Activated CD8-positive, alpha-beta memory T cell treated with anti-CD3 and anti-CD28 coated beads, Interleukin-2, amount 10 ng/mL, durations not matched to agents 7 days and 5 days (primary cell): ENCODE results near the gene OSBPL5. TPM values are rescaled to one million over a fixed set of nuclear protein-coding genes. Genes with fewer than 3 reads are reported as not detected.

Source experiments
- ATAC-seq: fragments of 150-1000 bp; cut with Tn5 transposase; one replicate; pipeline ENCODE4 v1.10.0; 2021; ENCODE audit warnings: moderate library complexity
- CTCF ChIA-PET: fragments of 350-600 bp; sonication (Branson Sonifier 250); formaldehyde crosslinking; loops from one replicate; lab custom pipeline; 2021; ENCODE audit warnings: antibody characterized with exemption; lab: Charles Lee
- DNase-seq: peaks from one replicate; pipeline ENCODE4 v3.0.0-alpha.2; 2020
- H3K27ac Mint-ChIP-seq: one replicate; pipeline ENCODE4 v1.8.0; 2021; ENCODE audit warnings: mild to moderate bottlenecking, mixed read lengths
- H3K27me3 Mint-ChIP-seq: one replicate; pipeline ENCODE4 v1.8.0; 2021; ENCODE audit warnings: mixed read lengths
- H3K36me3 Mint-ChIP-seq: one replicate; pipeline ENCODE4 v1.8.0; 2021; ENCODE audit warnings: mild to moderate bottlenecking, mixed read lengths
- H3K4me1 Mint-ChIP-seq: one replicate; pipeline ENCODE4 v1.8.0; 2021; ENCODE audit warnings: mixed read lengths
- H3K4me3 Mint-ChIP-seq: one replicate; pipeline ENCODE4 v1.8.0; 2021; ENCODE audit warnings: mild to moderate bottlenecking, moderate library complexity, mixed read lengths
- H3K9me3 Mint-ChIP-seq: one replicate; pipeline ENCODE4 v1.8.0; 2022; ENCODE audit warnings: low read depth, mixed read lengths
- total RNA-seq, 2 experiments: library from RNA; stranded (reverse); gene quantifications; one replicate each; pipeline ENCODE4 v1.2.3, GENCODE V29; 2021

Gene OSBPL5
- total RNA-seq, 2 experiments from 2014 or later: 2.5 to 2.6 TPM

- ATAC-seq (no peak), DNase-seq (no peak)
- Mint-ChIP-seq H3K27me3 (no peaks in the 10 kb centered on the region), H3K4me3 (no peak overlapping the region), H3K9me3 (no peaks in the 10 kb centered on the region), H3K36me3 (no peaks in the 10 kb centered on the region), H3K4me1 (peaks cover 19% of the 10 kb centered on the region), H3K27ac (no peak overlapping the region)
- CTCF ChIA-PET: interaction anchor here (1.4 kb wide), 1 partner anchor 14 kb away, joined by 3 read pairs; no protein-coding TSS in a partner anchor
Measured at GRCh38 chr11:3139086-3139440, 26.0 kb downstream of the OSBPL5 start.

- ATAC-seq (no peak), DNase-seq (no peak)
- Mint-ChIP-seq H3K4me1 (peaks cover 19% of the 10 kb centered on the region), H3K27ac (no peak overlapping the region), H3K4me3 (no peak overlapping the region), H3K27me3 (no peaks in the 10 kb centered on the region), H3K9me3 (no peaks in the 10 kb centered on the region), H3K36me3 (no peaks in the 10 kb centered on the region)
- CTCF ChIA-PET: interaction anchor here (1.4 kb wide), 1 partner anchor 13 kb away, joined by 3 read pairs; no protein-coding TSS in a partner anchor
Measured at GRCh38 chr11:3138178-3139085, 26.7 kb downstream of the OSBPL5 start.

DNA sequence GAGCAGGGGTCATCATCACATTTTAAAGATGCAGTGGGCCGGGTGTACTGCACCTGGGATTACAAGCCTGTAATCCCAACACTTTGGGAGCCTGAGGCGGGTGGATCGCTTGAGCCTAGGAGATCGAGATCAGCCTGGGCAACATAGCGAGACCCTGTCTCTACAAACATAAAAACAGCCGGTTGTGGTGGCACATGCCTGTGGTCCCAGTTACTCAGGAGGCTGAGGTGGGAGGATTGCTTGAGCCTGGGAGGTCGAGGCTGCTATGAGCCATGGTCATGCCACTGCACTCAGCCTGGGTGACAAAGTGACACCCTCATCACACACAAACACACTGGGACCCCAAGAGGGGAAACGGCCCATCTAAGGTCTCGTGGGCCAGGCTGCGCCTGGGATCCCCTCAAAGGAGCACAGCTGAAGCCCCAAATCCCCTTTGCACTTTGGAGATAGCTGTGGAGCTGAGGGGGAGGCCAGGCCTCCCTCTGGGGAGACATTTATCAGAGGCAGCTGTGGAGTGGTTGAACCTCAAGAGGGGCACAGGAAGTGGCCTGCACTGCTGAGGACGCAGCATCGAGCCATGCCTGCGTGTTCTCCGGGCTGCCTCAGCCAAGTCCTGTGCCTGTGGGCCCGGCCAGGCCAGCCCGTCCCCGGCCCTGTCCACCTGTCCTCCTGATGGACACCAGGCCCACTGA, 27.5 kb downstream of the OSBPL5 start:
- H3K4me3 Mint-ChIP-seq: no peak overlapping the region
- peaks cover 19% of the 10 kb centered on the region for H3K4me1 Mint-ChIP-seq
- no peaks in the 10 kb centered on the region for H3K27me3 Mint-ChIP-seq
- ATAC-seq: no peak
- DNase-seq: no peak
- CTCF ChIA-PET: no interaction called here
- no peak overlapping the region for H3K27ac Mint-ChIP-seq
- no peaks in the 10 kb centered on the region for H3K36me3 Mint-ChIP-seq
- H3K9me3 Mint-ChIP-seq: no peaks in the 10 kb centered on the region

- Mint-ChIP-seq H3K4me3 (no peak overlapping the region), H3K9me3 (no peaks in the 10 kb centered on the region), H3K4me1 (peaks cover 19% of the 10 kb centered on the region), H3K36me3 (no peaks in the 10 kb centered on the region), H3K27ac (no peak overlapping the region), H3K27me3 (no peaks in the 10 kb centered on the region)
- CTCF ChIA-PET: no interaction called here
- DNase-seq: no peak
- ATAC-seq: no peak
Measured at GRCh38 chr11:3136546-3137455, 28.3 kb downstream of the OSBPL5 start.

DNA sequence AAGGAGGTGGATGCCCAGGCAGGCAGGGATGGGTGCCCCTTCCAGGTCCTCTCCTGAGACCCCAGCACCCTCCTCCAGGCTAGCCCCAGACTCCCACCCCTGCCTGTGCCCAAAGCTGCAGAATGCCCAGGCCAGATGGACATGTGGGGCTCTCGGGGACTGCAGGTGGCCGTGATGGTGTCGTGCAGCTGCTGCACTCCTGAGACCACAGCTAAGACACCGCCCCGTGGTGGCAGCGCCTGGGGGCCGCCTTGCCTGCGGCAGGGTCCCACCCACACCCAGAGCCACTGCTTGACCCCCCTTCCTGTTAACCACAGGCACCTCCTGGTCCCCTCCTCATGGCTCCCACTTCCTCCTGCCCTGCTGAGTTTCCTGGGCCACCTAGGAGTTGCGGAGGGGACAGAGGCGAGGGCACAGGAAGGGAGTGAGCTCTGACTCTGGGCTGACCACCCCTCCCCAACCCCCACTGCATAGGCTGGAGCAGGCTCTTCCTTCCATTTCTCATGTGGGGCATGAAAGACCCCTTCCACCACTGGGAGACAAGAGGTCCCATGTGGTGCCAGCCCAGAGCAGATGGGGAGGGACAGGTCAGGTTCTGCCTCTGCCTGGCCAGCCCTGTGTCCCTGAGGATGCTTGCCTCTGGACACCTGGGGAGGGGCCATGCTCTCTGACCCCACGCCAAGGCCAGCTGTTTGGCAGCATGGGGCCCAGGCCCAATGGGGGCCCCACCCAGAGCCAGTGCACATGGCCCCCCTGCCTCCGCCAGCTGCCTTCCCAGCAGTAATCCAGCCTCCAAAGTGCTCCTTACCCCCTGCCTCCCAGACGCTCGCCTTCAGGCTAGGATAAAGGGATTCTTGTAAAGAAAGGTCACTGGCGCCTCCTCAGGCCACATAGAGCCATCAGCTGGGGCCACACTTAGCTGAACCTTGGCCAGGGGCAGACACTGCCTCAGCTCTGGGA, 29.3 kb downstream of the OSBPL5 start:
- DNase-seq: no peak
- H3K36me3 Mint-ChIP-seq: no peaks in the 10 kb centered on the region
- peaks cover 19% of the 10 kb centered on the region for H3K4me1 Mint-ChIP-seq
- H3K9me3 Mint-ChIP-seq: no peaks in the 10 kb centered on the region
- no peak for ATAC-seq
- no peak overlapping the region for H3K27ac Mint-ChIP-seq
- H3K4me3 Mint-ChIP-seq: no peak overlapping the region
- CTCF ChIA-PET: no interaction called here
- no peaks in the 10 kb centered on the region for H3K27me3 Mint-ChIP-seq

DNA sequence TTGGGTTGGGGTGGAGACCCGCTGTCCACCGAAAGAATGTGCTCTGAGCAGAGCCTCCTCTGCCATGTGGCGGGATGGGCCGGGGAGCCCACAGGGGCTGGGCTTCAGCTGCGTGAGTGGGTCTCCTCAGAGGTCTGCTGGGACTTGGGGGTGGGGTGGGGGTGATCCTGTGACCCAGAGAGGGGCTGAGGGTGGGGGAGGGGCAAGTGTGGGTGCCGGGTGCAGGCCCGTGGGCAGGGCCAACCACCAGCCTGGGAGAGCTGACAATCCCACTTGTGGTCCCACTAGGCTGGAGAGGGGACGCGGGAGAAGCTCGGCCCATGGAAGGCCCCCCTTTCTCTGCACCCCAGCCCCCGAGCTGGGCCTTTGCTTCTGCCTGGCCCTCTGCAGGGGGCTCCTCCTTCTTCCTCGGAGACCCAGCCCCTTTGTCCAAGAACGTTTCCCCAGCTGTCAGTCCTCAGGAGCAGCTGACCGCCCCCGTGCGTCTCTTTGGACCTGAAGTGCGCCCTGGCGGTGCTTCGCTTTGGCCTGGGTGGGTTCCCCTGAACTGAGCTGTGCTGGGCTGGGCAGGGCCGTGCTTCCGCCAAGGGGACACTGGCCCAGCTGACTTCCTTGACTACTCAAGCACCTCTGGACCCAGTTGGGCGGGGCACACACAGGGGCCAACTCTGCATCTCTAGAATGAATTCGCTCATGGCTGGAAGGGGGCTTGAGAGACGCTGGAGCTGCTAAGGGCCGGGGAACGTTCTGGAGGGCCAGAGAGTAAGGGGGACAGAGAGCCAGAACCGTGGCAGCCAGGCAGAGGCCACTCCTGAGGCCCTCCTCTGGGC, 30.2 kb downstream of the OSBPL5 start:
- no peak overlapping the region for H3K4me3 Mint-ChIP-seq
- no peaks in the 10 kb centered on the region for H3K36me3 Mint-ChIP-seq
- ATAC-seq (no peak), DNase-seq (no peak)
- no peaks in the 10 kb centered on the region for H3K27me3 Mint-ChIP-seq
- peaks cover 19% of the 10 kb centered on the region for H3K4me1 Mint-ChIP-seq
- CTCF ChIA-PET: no interaction called here
- H3K27ac Mint-ChIP-seq: no peak overlapping the region
- H3K9me3 Mint-ChIP-seq: no peaks in the 10 kb centered on the region

GRCh38 chr11:3134218-3134621, 30.9 kb downstream of the OSBPL5 start:
- Mint-ChIP-seq H3K27me3 (no peaks in the 10 kb centered on the region), H3K27ac (no peak overlapping the region), H3K36me3 (no peaks in the 10 kb centered on the region), H3K4me1 (peaks cover 19% of the 10 kb centered on the region), H3K9me3 (no peaks in the 10 kb centered on the region), H3K4me3 (no peak overlapping the region)
- CTCF ChIA-PET: no interaction called here
- DNase-seq: no peak
- no peak for ATAC-seq

GRCh38 chr11:3133261-3134217, 31.6 kb downstream of the OSBPL5 start:
- DNase-seq (no peak), ATAC-seq (no peak)
- CTCF ChIA-PET: no interaction called here
- Mint-ChIP-seq H3K27ac (no peak overlapping the region), H3K27me3 (no peaks in the 10 kb centered on the region), H3K36me3 (no peaks in the 10 kb centered on the region), H3K4me3 (no peak overlapping the region), H3K4me1 (peaks cover 19% of the 10 kb centered on the region), H3K9me3 (no peaks in the 10 kb centered on the region)

DNA sequence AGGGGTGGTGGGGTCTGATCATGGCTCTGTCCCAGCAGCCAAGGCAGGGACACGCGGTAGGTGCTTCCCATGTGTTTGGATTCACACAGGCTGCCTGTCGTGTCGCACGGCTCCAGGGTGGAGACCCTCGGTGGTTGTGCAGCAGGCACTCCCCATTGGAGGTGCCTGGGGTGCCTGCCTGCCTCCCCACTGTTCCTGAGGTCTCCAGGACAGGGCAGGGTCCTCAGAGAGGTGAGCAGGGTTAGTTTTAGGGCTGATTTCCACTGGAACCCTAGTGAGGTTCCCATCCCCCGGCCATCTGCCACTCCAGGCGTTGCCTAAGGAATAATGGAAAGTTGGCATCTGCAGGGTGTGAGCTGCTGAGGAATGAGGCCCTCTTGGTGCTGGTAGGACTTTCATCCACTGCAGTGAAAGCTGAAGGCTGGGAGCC, 32.3 kb downstream of the OSBPL5 start:
- H3K27me3 Mint-ChIP-seq: no peaks in the 10 kb centered on the region
- no peak overlapping the region for H3K27ac Mint-ChIP-seq
- no peak overlapping the region for H3K4me3 Mint-ChIP-seq
- peaks cover 19% of the 10 kb centered on the region for H3K4me1 Mint-ChIP-seq
- no peaks in the 10 kb centered on the region for H3K36me3 Mint-ChIP-seq
- no peaks in the 10 kb centered on the region for H3K9me3 Mint-ChIP-seq
- ATAC-seq (no peak), DNase-seq (no peak)
- CTCF ChIA-PET: no interaction called here

GRCh38 chr11:3132271-3132781, 32.8 kb downstream of the OSBPL5 start:
- Mint-ChIP-seq H3K27me3 (no peaks in the 10 kb centered on the region), H3K4me1 (peaks cover 15% of the 10 kb centered on the region), H3K9me3 (no peaks in the 10 kb centered on the region), H3K4me3 (no peak overlapping the region), H3K36me3 (no peaks in the 10 kb centered on the region), H3K27ac (no peak overlapping the region)
- CTCF ChIA-PET: no interaction called here
- no peak for DNase-seq
- ATAC-seq: no peak
